ENCODE measurements around the gene THEMIS. TPM values are rescaled to one million over a fixed set of nuclear protein-coding genes. Genes with fewer than 3 reads are reported as not detected.

The THEMIS gene
- total RNA-seq, 1 experiment from 2014 or later, result not detected

- ChIA-PET POLR2A (no interaction called here), CTCF (no interaction called here)
- Histone ChIP-seq H3K4me3 (ENCODE audit: low read depth, low read length) (no peak overlapping the region), H3K4me1 (no peaks in the 10 kb centered on the region), H3K9me3 (no peaks in the 10 kb centered on the region), H3K27me3 (replicated peaks; ENCODE audit: control insufficient read depth, insufficient read depth, low read length) (no peaks in the 10 kb centered on the region), H3K36me3 (ENCODE audit: control insufficient read depth, insufficient read depth, low read length) (no peaks in the 10 kb centered on the region)
- Mint-ChIP-seq H3K27ac (ENCODE audit: unreplicated experiment) (no peak overlapping the region), H3K4me1 (ENCODE audit: low read depth, unreplicated experiment) (no peaks in the 10 kb centered on the region), H3K4me3 (ENCODE audit: unreplicated experiment) (no peak overlapping the region), H3K36me3 (ENCODE audit: insufficient read depth, unreplicated experiment) (no peaks in the 10 kb centered on the region), H3K9me3 (ENCODE audit: unreplicated experiment) (no peaks in the 10 kb centered on the region), H3K27me3 (ENCODE audit: insufficient read depth, unreplicated experiment) (peaks cover 15% of the 10 kb centered on the region)
- intact Hi-C loops (cut with micrococcal nuclease; ENCODE audit: unreplicated experiment), result no loop called here
- no TSS peak for BruUV-seq (replicated peaks)
- DNase-seq, result no peak
- TF ChIP-seq, protein P1, sequence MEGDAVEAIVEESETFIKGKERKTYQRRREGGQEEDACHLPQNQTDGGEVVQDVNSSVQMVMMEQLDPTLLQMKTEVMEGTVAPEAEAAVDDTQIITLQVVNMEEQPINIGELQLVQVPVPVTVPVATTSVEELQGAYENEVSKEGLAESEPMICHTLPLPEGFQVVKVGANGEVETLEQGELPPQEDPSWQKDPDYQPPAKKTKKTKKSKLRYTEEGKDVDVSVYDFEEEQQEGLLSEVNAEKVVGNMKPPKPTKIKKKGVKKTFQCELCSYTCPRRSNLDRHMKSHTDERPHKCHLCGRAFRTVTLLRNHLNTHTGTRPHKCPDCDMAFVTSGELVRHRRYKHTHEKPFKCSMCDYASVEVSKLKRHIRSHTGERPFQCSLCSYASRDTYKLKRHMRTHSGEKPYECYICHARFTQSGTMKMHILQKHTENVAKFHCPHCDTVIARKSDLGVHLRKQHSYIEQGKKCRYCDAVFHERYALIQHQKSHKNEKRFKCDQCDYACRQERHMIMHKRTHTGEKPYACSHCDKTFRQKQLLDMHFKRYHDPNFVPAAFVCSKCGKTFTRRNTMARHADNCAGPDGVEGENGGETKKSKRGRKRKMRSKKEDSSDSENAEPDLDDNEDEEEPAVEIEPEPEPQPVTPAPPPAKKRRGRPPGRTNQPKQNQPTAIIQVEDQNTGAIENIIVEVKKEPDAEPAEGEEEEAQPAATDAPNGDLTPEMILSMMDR (IDR thresholded peaks at IDR 0.05; ENCODE audit: insufficient read depth in 1 of 2, low read depth in 1 of 2, low read length in 1 of 2, severe bottlenecking in 1 of 2, unreplicated experiment in 1 of 2), result no peak
Measured at GRCh38 chr6:127793396-127793795, 107.5 kb downstream of the THEMIS start.

GRCh38 chr6:127792616-127793015 lies 108.2 kb downstream of the THEMIS start:
- Mint-ChIP-seq H3K27ac (ENCODE audit: unreplicated experiment) (no peak overlapping the region), H3K36me3 (ENCODE audit: insufficient read depth, unreplicated experiment) (no peaks in the 10 kb centered on the region), H3K9me3 (ENCODE audit: unreplicated experiment) (no peaks in the 10 kb centered on the region), H3K4me1 (ENCODE audit: low read depth, unreplicated experiment) (no peaks in the 10 kb centered on the region), H3K4me3 (ENCODE audit: unreplicated experiment) (no peak overlapping the region), H3K27me3 (ENCODE audit: insufficient read depth, unreplicated experiment) (peaks cover 15% of the 10 kb centered on the region)
- H3K27me3 ChIP-seq (replicated peaks; ENCODE audit: control insufficient read depth, insufficient read depth, low read length), result no peaks in the 10 kb centered on the region
- intact Hi-C loops (cut with micrococcal nuclease; ENCODE audit: unreplicated experiment), result no loop called here
- no TSS peak for BruUV-seq (replicated peaks)
- no peak overlapping the region for H3K4me3 ChIP-seq (ENCODE audit: low read depth, low read length)
- no peaks in the 10 kb centered on the region for H3K9me3 ChIP-seq
- no peaks in the 10 kb centered on the region for H3K36me3 ChIP-seq (ENCODE audit: control insufficient read depth, insufficient read depth, low read length)
- POLR2A ChIA-PET, result no interaction called here
- TF ChIP-seq, protein P1 (IDR thresholded peaks at IDR 0.05; ENCODE audit: insufficient read depth in 1 of 2, low read depth in 1 of 2, low read length in 1 of 2, severe bottlenecking in 1 of 2, unreplicated experiment in 1 of 2), result no peak
- no peaks in the 10 kb centered on the region for H3K4me1 ChIP-seq
- CTCF ChIA-PET, result no interaction called here
- no peak for DNase-seq

GRCh38 chr6:127791779-127792528 lies 108.9 kb downstream of the THEMIS start:
- TF ChIP-seq, protein P1 (IDR thresholded peaks at IDR 0.05; ENCODE audit: insufficient read depth in 1 of 2, low read depth in 1 of 2, low read length in 1 of 2, severe bottlenecking in 1 of 2, unreplicated experiment in 1 of 2), result no peak
- CTCF ChIA-PET, result no interaction called here
- H3K4me1 Mint-ChIP-seq (ENCODE audit: low read depth, unreplicated experiment), result no peaks in the 10 kb centered on the region
- Histone ChIP-seq H3K9me3 (no peaks in the 10 kb centered on the region), H3K4me3 (ENCODE audit: low read depth, low read length) (no peak overlapping the region), H3K27me3 (replicated peaks; ENCODE audit: control insufficient read depth, insufficient read depth, low read length) (no peaks in the 10 kb centered on the region), H3K4me1 (no peaks in the 10 kb centered on the region), H3K36me3 (ENCODE audit: control insufficient read depth, insufficient read depth, low read length) (no peaks in the 10 kb centered on the region)
- no peak for DNase-seq
- H3K27ac Mint-ChIP-seq (ENCODE audit: unreplicated experiment), result no peak overlapping the region
- no peaks in the 10 kb centered on the region for H3K36me3 Mint-ChIP-seq (ENCODE audit: insufficient read depth, unreplicated experiment)
- no TSS peak for BruUV-seq (replicated peaks)
- POLR2A ChIA-PET, result no interaction called here
- no peaks in the 10 kb centered on the region for H3K9me3 Mint-ChIP-seq (ENCODE audit: unreplicated experiment)
- H3K4me3 Mint-ChIP-seq (ENCODE audit: unreplicated experiment), result no peak overlapping the region
- H3K27me3 Mint-ChIP-seq (ENCODE audit: insufficient read depth, unreplicated experiment), result peaks cover 15% of the 10 kb centered on the region
- intact Hi-C loops (cut with micrococcal nuclease; ENCODE audit: unreplicated experiment), result no loop called here

Measured in Caco-2 (cell line).